Astrocyte of the hippocampus (primary cell): ENCODE data around the gene PDZK1IP1.
A peak's percentile ranks its signal among the peaks of the same experiment; 100 is the strongest.

Experiments
- DNase-seq: peaks from one replicate; pipeline ENCODE4 v3.0.0; 2011; ENCODE audit warnings: low read depth, low spot score

PDZK1IP1 gene

GRCh38 chr1:47189844-47190508, at the start of gene PDZK1IP1:
TSS of gene PDZK1IP1 (minus strand) at chr1:47190036. CDS start at chr1:47189932, 104 bp downstream.
- peak; percentile 82 for DNase-seq

GRCh38 chr1:47238935-47239592, 49.2 kb upstream of the PDZK1IP1 start:
- DNase-seq, result no peak

GRCh38 chr1:47235806-47236205, 46.0 kb upstream of the PDZK1IP1 start:
- DNase-seq, result no peak

- no peak for DNase-seq
Observed at GRCh38 chr1:47235241-47235681, 45.4 kb upstream of the PDZK1IP1 start.

- no peak for DNase-seq
Observed at GRCh38 chr1:47233186-47233585, 43.4 kb upstream of the PDZK1IP1 start.

- DNase-seq, result no peak
Observed at GRCh38 chr1:47232187-47232874, 42.5 kb upstream of the PDZK1IP1 start, which contains the start of gene TAL1. TSS of gene TAL1 (minus strand) at chr1:47232225. CDS start at chr1:47225888, 6,337 bp downstream.

GRCh38 chr1:47231301-47232186, 41.7 kb upstream of the PDZK1IP1 start:
- DNase-seq, result peak; percentile 62

- DNase-seq, result peak; percentile 27
Observed at GRCh38 chr1:47230692-47231300, 41.0 kb upstream of the PDZK1IP1 start.

- DNase-seq, result peak; percentile 26
Observed at GRCh38 chr1:47229886-47230691, 40.3 kb upstream of the PDZK1IP1 start.

GRCh38 chr1:47229031-47229885, 39.4 kb upstream of the PDZK1IP1 start:
- DNase-seq, result no peak

- no peak for DNase-seq
Observed at GRCh38 chr1:47228644-47229030, 38.8 kb upstream of the PDZK1IP1 start.

GRCh38 chr1:47227341-47228232, 37.8 kb upstream of the PDZK1IP1 start:
- DNase-seq, result no peak

- no peak for DNase-seq
Observed at GRCh38 chr1:47226839-47227215, 37.0 kb upstream of the PDZK1IP1 start.

GRCh38 chr1:47226121-47226838, 36.4 kb upstream of the PDZK1IP1 start:
- DNase-seq, result no peak

- peak; percentile 24 for DNase-seq
Observed at GRCh38 chr1:47225430-47226100, 35.7 kb upstream of the PDZK1IP1 start.

- no peak for DNase-seq
Observed at GRCh38 chr1:47224676-47225399, 35.0 kb upstream of the PDZK1IP1 start.
